Testis (tissue), 2 donors: ENCODE measurements around the gene MSI2.

Experiments used
- POLR2A ChIP-seq: fragments of 450-650 bp; IDR thresholded peaks from one replicate; pipeline ENCODE4 v1.6.1; 2017; ENCODE audit warnings: antibody characterized with exemption, mild to moderate bottlenecking, moderate library complexity
- TF ChIP-seq, protein P1 (sequence below), 3 experiments: fragments of 450-650 bp in 2 of 3; fragments of 200-600 bp in 1 of 3; sonication (generic) in 1 of 3; IDR thresholded peaks; one replicate each; pipeline ENCODE4 v1.5.1; 2016 to 2019; ENCODE audit warnings: antibody characterized with exemption in 3 of 3, mild to moderate bottlenecking in 2 of 3, moderate library complexity in 1 of 3

DNA sequence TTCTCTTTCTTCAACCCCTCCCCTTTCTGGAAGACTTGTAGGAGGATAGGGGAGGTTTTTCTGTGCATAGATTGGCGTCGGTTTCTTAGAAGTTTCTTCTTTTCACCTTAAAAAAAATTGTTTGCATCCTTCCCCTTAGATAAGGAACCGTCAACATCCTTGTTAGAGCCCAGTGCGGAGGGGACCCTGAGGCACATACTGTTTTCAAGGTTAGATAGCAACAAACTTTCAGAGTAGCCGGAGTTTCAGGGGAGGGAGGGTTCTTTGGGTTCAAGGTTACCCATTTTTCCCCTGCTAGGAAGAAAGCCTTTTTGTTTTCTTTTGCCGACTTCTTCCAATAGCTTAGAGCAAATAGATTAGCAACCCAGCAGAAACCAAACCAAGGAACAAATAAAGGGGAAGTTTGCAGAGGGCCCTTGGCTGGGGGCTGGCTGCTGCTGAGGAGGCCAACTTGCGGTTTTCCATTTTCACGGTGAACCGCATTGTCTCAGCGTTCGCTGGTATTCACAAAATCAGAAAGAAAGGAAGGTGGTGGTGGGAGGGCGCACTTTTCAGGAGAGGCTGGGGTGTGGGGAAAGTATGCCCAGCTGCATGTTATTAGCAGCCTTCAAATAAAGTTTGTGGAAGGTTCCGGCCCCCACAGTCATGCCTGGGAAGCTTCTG, 28.8 kb downstream of the MSI2 start:
- TF ChIP-seq POLR2A, result no peak
- TF ChIP-seq, protein P1, sequence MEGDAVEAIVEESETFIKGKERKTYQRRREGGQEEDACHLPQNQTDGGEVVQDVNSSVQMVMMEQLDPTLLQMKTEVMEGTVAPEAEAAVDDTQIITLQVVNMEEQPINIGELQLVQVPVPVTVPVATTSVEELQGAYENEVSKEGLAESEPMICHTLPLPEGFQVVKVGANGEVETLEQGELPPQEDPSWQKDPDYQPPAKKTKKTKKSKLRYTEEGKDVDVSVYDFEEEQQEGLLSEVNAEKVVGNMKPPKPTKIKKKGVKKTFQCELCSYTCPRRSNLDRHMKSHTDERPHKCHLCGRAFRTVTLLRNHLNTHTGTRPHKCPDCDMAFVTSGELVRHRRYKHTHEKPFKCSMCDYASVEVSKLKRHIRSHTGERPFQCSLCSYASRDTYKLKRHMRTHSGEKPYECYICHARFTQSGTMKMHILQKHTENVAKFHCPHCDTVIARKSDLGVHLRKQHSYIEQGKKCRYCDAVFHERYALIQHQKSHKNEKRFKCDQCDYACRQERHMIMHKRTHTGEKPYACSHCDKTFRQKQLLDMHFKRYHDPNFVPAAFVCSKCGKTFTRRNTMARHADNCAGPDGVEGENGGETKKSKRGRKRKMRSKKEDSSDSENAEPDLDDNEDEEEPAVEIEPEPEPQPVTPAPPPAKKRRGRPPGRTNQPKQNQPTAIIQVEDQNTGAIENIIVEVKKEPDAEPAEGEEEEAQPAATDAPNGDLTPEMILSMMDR (IDR thresholded peaks at IDR 0.05), result no peak
